PC-9 (cell line): ENCODE measurements around the gene DRC1. TPM values are rescaled to one million over a fixed set of nuclear protein-coding genes. Genes with fewer than 3 reads are reported as not detected.

Experiments
- BruUV-seq: library from RNA; stranded (reverse); fragments of 400-500 nt; replicated peaks from 2 replicates; lab custom pipeline; 2021; lab: Mats Ljungman, UMichigan
- CTCF ChIA-PET: fragments of 300-600 bp; sonication (Branson Sonifier 250); formaldehyde crosslinking; loops from one replicate; lab custom pipeline; 2022; ENCODE audit warnings: antibody characterized with exemption; lab: Charles Lee
- POLR2A ChIA-PET: fragments of 300-600 bp; sonication (Branson Sonifier 250); formaldehyde crosslinking; loops from one replicate; lab custom pipeline; 2022; ENCODE audit warnings: antibody characterized with exemption; ENCODE audit not compliant: unreplicated experiment; lab: Charles Lee
- DNase-seq, 2 experiments: peaks; one replicate each; pipeline versions ENCODE4 v3.0.0 to v3.0.0-alpha.2; 2015 to 2022; ENCODE audit warnings: mixed read lengths in 1 of 2
- H2AFZ ChIP-seq: fragments of 200-600 bp; sonication (generic); 2 replicates; pipeline ENCODE4 v1.8.1; 2017; ENCODE audit warnings: antibody characterized with exemption
- H3F3A ChIP-seq: fragments of 200-600 bp; sonication (generic); 2 replicates; pipeline ENCODE4 v1.8.1; 2017; ENCODE audit warnings: antibody characterized with exemption, mild to moderate bottlenecking, low read depth; ENCODE audit not compliant: insufficient read depth
- H3K27ac ChIP-seq: fragments of 200-600 bp; sonication (generic); 2 replicates; pipeline ENCODE4 v1.6.1; 2016; ENCODE audit warnings: mixed run types
- H3K27me3 ChIP-seq: fragments of 200-600 bp; sonication (generic); 2 replicates; pipeline ENCODE4 v1.6.1; 2016; ENCODE audit warnings: low read depth, mixed run types; ENCODE audit not compliant: insufficient read depth
- H3K36me3 ChIP-seq: fragments of 200-600 bp; sonication (generic); 2 replicates; pipeline ENCODE4 v1.6.1; 2016; ENCODE audit warnings: low read depth, mixed run types
- H3K4me1 ChIP-seq: fragments of 200-600 bp; sonication (generic); replicated peaks from 2 replicates; pipeline ENCODE4 v1.6.1; 2016; ENCODE audit warnings: mixed run types; ENCODE audit not compliant: insufficient read depth
- H3K4me2 ChIP-seq: fragments of 200-600 bp; sonication (generic); 2 replicates; pipeline ENCODE4 v1.6.1; 2017; ENCODE audit warnings: mixed run types
- H3K4me3 ChIP-seq: fragments of 200-600 bp; sonication (generic); 2 replicates; pipeline ENCODE4 v1.6.1; 2016; ENCODE audit warnings: mixed run types
- H3K79me2 ChIP-seq: fragments of 200-600 bp; sonication (generic); 2 replicates; pipeline ENCODE4 v1.6.1; 2017; ENCODE audit warnings: low read depth, mixed run types
- H3K9me2 ChIP-seq: fragments of 200-600 bp; sonication (generic); 2 replicates; pipeline ENCODE4 v1.8.1; 2017; ENCODE audit warnings: mild to moderate bottlenecking; ENCODE audit not compliant: insufficient read depth
- H3K9me3 ChIP-seq: fragments of 200-600 bp; sonication (generic); 2 replicates; pipeline ENCODE4 v1.8.1; 2016; ENCODE audit warnings: low read depth; ENCODE audit not compliant: insufficient read depth
- H4K20me1 ChIP-seq: fragments of 200-600 bp; sonication (generic); 2 replicates; pipeline ENCODE4 v1.8.1; 2017; ENCODE audit not compliant: insufficient read depth
- EZH2 ChIP-seq: fragments of 200-600 bp; sonication (generic); IDR thresholded peaks from 2 replicates; pipeline ENCODE4 v1.8.0; 2017; ENCODE audit warnings: antibody characterized with exemption, low read depth
- intact Hi-C: fragments of 100-400 bp; cut with micrococcal nuclease; formaldehyde crosslinking; loops from one replicate; pipeline ENCODE4 v1.10.0; 2022; ENCODE audit not compliant: unreplicated experiment
- total RNA-seq: library from RNA; stranded (reverse); gene quantifications from 2 replicates; pipeline ENCODE4 v1.2.3, GENCODE V29; 2021
- TF ChIP-seq, protein P1 (sequence below): fragments of 200-600 bp; sonication (generic); conservative IDR thresholded peaks from 2 replicates; pipeline ENCODE4 v1.6.1; 2017; ENCODE audit warnings: mixed run types, antibody characterized with exemption, mild to moderate bottlenecking, moderate library complexity

The DRC1 gene
- total RNA-seq, 1 experiment from 2014 or later, result 6.4 TPM

DNA sequence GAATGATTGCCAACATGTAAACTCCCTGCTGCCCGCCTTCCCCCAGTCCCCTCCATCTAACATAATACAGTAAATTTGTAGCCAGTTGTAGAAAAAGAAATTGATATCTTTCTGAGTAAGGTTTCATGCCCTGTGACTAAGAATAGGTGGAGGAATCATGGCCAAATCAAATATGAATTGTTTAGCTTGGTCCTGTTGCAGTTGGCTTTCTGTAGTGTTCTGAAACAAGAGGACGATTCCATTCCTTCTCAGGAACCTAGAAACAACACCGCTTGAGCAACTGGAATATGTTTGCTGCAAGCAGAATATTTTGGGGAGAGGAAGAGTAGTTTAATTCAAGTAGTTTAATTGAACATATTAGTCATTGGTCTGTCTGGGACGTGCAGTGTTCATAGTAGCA is 7.0 kb upstream of the DRC1 start:
- peaks cover 17% of the 10 kb centered on the region for H3K36me3 ChIP-seq
- ChIA-PET CTCF (no interaction called here), POLR2A (no interaction called here)
- no peaks in the 10 kb centered on the region for H4K20me1 ChIP-seq
- H3K4me1 ChIP-seq, result no peaks in the 10 kb centered on the region
- no peak for TF ChIP-seq EZH2
- TF ChIP-seq, protein P1, sequence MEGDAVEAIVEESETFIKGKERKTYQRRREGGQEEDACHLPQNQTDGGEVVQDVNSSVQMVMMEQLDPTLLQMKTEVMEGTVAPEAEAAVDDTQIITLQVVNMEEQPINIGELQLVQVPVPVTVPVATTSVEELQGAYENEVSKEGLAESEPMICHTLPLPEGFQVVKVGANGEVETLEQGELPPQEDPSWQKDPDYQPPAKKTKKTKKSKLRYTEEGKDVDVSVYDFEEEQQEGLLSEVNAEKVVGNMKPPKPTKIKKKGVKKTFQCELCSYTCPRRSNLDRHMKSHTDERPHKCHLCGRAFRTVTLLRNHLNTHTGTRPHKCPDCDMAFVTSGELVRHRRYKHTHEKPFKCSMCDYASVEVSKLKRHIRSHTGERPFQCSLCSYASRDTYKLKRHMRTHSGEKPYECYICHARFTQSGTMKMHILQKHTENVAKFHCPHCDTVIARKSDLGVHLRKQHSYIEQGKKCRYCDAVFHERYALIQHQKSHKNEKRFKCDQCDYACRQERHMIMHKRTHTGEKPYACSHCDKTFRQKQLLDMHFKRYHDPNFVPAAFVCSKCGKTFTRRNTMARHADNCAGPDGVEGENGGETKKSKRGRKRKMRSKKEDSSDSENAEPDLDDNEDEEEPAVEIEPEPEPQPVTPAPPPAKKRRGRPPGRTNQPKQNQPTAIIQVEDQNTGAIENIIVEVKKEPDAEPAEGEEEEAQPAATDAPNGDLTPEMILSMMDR, result no peak
- BruUV-seq, result no TSS peak
- intact Hi-C loops, result no loop called here
- H3K79me2 ChIP-seq, result no peaks in the 10 kb centered on the region
- H3K4me3 ChIP-seq, result no peak overlapping the region
- no peaks in the 10 kb centered on the region for H3K9me2 ChIP-seq
- DNase-seq, result no peak
- no peaks in the 10 kb centered on the region for H3K27me3 ChIP-seq
- no peak overlapping the region for H3K4me2 ChIP-seq
- peaks cover 30% of the 10 kb centered on the region for H3F3A ChIP-seq
- H2AFZ ChIP-seq, result no peak overlapping the region
- H3K27ac ChIP-seq, result no peak overlapping the region
- no peaks in the 10 kb centered on the region for H3K9me3 ChIP-seq

DNA sequence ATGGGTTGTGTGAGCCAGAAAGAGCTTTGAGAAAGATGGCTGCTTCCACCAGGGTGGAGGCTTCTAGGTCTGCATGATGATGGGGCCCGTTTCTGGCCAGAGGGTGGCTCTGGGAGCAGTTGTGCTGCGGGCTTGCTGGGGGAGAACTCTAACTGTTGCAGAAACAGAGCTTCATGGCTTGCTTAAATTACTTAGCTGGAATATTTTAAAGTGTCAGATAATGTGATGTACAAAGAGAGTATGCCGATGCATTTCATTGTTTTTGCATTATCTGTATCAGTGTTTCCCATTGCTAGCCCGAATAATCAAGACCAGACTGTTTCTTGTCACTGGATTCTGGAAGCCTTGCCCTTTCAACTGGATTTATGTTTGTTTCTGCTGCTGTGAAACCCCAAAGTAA is 6.3 kb upstream of the DRC1 start:
- H3K4me1 ChIP-seq, result no peaks in the 10 kb centered on the region
- no peak overlapping the region for H3K27ac ChIP-seq
- peaks cover 11% of the 10 kb centered on the region; the same call in 1 of the 2 replicates for H3K36me3 ChIP-seq
- H4K20me1 ChIP-seq, result no peaks in the 10 kb centered on the region
- H3K9me3 ChIP-seq, result no peaks in the 10 kb centered on the region
- H3K4me3 ChIP-seq, result no peak overlapping the region
- H2AFZ ChIP-seq, result no peak overlapping the region
- TF ChIP-seq EZH2, result no peak
- TF ChIP-seq, protein P1, result no peak
- DNase-seq, result no peak
- no peaks in the 10 kb centered on the region for H3K9me2 ChIP-seq
- no peaks in the 10 kb centered on the region for H3K27me3 ChIP-seq
- peaks cover 36% of the 10 kb centered on the region for H3F3A ChIP-seq
- no peaks in the 10 kb centered on the region for H3K79me2 ChIP-seq
- POLR2A ChIA-PET, result no interaction called here
- intact Hi-C loops, result no loop called here
- no TSS peak for BruUV-seq
- H3K4me2 ChIP-seq, result no peak overlapping the region
- CTCF ChIA-PET, result no interaction called here

DNA sequence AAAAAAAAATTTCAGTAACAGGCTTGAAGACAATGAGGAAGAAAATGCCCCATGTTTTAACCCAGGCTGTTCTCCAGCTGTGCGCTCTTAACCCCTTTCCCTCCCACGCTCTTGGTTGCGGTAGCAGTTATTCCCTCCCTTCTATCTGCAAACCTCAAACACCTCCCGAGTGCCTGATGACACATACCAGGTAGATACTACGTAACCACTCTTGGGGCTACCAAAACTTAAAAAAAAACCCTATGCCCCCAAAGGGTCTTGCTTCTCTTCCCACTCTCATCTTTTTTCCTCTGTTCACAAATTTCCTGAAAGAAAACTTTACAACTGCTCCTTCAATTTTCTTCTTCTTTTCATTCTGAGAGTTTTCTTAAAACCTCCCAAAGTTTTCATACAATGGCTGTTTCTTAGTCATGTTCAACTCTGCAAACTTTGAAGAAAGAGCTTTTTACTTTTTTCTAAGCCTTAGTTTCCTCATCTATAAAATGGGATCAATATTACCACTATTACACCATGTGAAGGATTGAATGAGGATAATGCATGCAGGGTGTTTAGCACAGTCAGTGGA is 4.9 kb upstream of the DRC1 start:
- Histone ChIP-seq H3K9me3 (no peaks in the 10 kb centered on the region), H3K4me1 (no peaks in the 10 kb centered on the region), H2AFZ (no peak overlapping the region), H3K79me2 (no peaks in the 10 kb centered on the region), H3K9me2 (no peaks in the 10 kb centered on the region), H3K36me3 (peaks cover 5% of the 10 kb centered on the region; the same call in 1 of the 2 replicates), H3K4me3 (no peak overlapping the region), H3F3A (peaks cover 36% of the 10 kb centered on the region), H3K27me3 (no peaks in the 10 kb centered on the region), H3K4me2 (no peak overlapping the region), H3K27ac (no peak overlapping the region), H4K20me1 (no peaks in the 10 kb centered on the region)
- ChIA-PET POLR2A (interaction anchor here (0.6 kb wide), 1 partner anchor 13 kb away, joined by 4 read pairs; no protein-coding TSS in a partner anchor), CTCF (no interaction called here)
- BruUV-seq, result no TSS peak
- intact Hi-C loops, result no loop called here
- no peak for DNase-seq
- TF ChIP-seq, protein P1, result no peak
- no peak for TF ChIP-seq EZH2
